GM23338 (cell line): ENCODE measurements around the gene CAPN15. TPM values are rescaled to one million over a fixed set of nuclear protein-coding genes. Genes with fewer than 3 reads are reported as not detected.
A peak's percentile ranks its signal among the peaks of the same experiment; 100 is the strongest.

ENCODE experiments used
- ATAC-seq: fragments of 200-7000 bp; cut with Tn5 transposase; 3 replicates; pipeline ENCODE4 v1.9.1; 2020
- DNase-seq: peaks from one replicate; pipeline ENCODE4 v3.0.0-alpha.2; 2015; ENCODE audit warnings: low spot score
- H2AFZ ChIP-seq: fragments of 200-600 bp; sonication (generic); 2 replicates; pipeline ENCODE4 v1.8.0; 2016; ENCODE audit warnings: antibody characterized with exemption, mild to moderate bottlenecking, moderate library complexity
- H3F3A ChIP-seq: fragments of 200-600 bp; sonication (generic); replicated peaks from 2 replicates; pipeline ENCODE4 v1.8.0; 2017; ENCODE audit warnings: antibody characterized with exemption, mixed run types, low read depth
- H3K27ac ChIP-seq: fragments of 200-600 bp; sonication (generic); 2 replicates; pipeline ENCODE4 v1.6.1; 2016; ENCODE audit warnings: low read depth
- H3K27me3 ChIP-seq: fragments of 200-600 bp; sonication (generic); 2 replicates; pipeline ENCODE4 v1.8.0; 2016; ENCODE audit warnings: mild to moderate bottlenecking, mixed run types, moderate library complexity; ENCODE audit not compliant: insufficient read depth
- H3K36me3 ChIP-seq: fragments of 200-600 bp; sonication (generic); 2 replicates; pipeline ENCODE4 v1.8.0; 2016; ENCODE audit warnings: mild to moderate bottlenecking; ENCODE audit not compliant: insufficient read depth
- H3K4me1 ChIP-seq: fragments of 200-600 bp; sonication (generic); 2 replicates; pipeline ENCODE4 v1.8.0; 2016; ENCODE audit warnings: mild to moderate bottlenecking, moderate library complexity; ENCODE audit not compliant: insufficient read depth
- H3K4me2 ChIP-seq: fragments of 200-600 bp; sonication (generic); 2 replicates; pipeline ENCODE4 v1.7.1; 2017; ENCODE audit warnings: mixed run types
- H3K4me3 ChIP-seq: fragments of 200-600 bp; sonication (generic); 2 replicates; pipeline ENCODE4 v1.6.1; 2016; ENCODE audit warnings: mixed run types
- H3K79me2 ChIP-seq: fragments of 200-600 bp; sonication (generic); replicated peaks from 2 replicates; pipeline ENCODE4 v1.8.0; 2017; ENCODE audit warnings: mild to moderate bottlenecking; ENCODE audit not compliant: insufficient read depth
- H3K9me2 ChIP-seq: fragments of 200-600 bp; sonication (generic); 2 replicates; pipeline ENCODE4 v1.8.0; 2017; ENCODE audit not compliant: insufficient read depth
- H4K20me1 ChIP-seq: fragments of 200-600 bp; sonication (generic); replicated peaks from 2 replicates; pipeline ENCODE4 v1.8.0; 2017; ENCODE audit warnings: mild to moderate bottlenecking; ENCODE audit not compliant: insufficient read depth
- H3K27ac Mint-ChIP-seq: 2 replicates; pipeline ENCODE4 v1.8.0; 2020; ENCODE audit warnings: inconsistent platforms, mild to moderate bottlenecking, moderate library complexity, mixed read lengths
- H3K27me3 Mint-ChIP-seq: 3 replicates; pipeline ENCODE4 v1.8.0; 2022; ENCODE audit warnings: low read depth, mild to moderate bottlenecking, moderate library complexity, mixed read lengths, inconsistent platforms; ENCODE audit not compliant: insufficient read depth, poor library complexity
- H3K36me3 Mint-ChIP-seq: 3 replicates; pipeline ENCODE4 v1.8.0; 2021; ENCODE audit warnings: low read depth, mild to moderate bottlenecking, inconsistent platforms, moderate library complexity, mixed read lengths
- H3K4me1 Mint-ChIP-seq: 3 replicates; pipeline ENCODE4 v1.8.0; 2020; ENCODE audit warnings: mild to moderate bottlenecking, inconsistent platforms, mixed read lengths
- H3K4me3 Mint-ChIP-seq: 3 replicates; pipeline ENCODE4 v1.8.0; 2021; ENCODE audit warnings: moderate library complexity, mild to moderate bottlenecking, inconsistent platforms, mixed read lengths
- H3K9me3 Mint-ChIP-seq: 3 replicates; pipeline ENCODE4 v1.8.0; 2020; ENCODE audit warnings: moderate library complexity, mild to moderate bottlenecking, inconsistent platforms, mixed read lengths
- CREB1 ChIP-seq: fragments of 250-450 bp; sonication (Bioruptor Pico); IDR thresholded peaks from 2 replicates; pipeline ENCODE4 v1.5.0; 2020; ENCODE audit warnings: low read depth, mild to moderate bottlenecking, moderate library complexity
- CTCF ChIP-seq, 2 experiments: fragments of 200-600 bp in 1 of 2; sonication (generic) in 1 of 2; conservative IDR thresholded peaks; 2 replicates each; pipeline versions ENCODE4 v1.5.1 to v1.6.1; 2016 to 2017; ENCODE audit warnings: antibody characterized with exemption in 2 of 2, low read depth in 2 of 2, mild to moderate bottlenecking in 2 of 2, moderate library complexity in 1 of 2
- EZH2 ChIP-seq: fragments of 200-600 bp; sonication (generic); IDR thresholded peaks from one replicate; pipeline ENCODE4 v1.8.0; 2017; ENCODE audit warnings: antibody characterized with exemption, mild to moderate bottlenecking, low read depth; ENCODE audit not compliant: unreplicated experiment
- NANOG ChIP-seq: IDR thresholded peaks from 2 replicates; pipeline ENCODE4 v1.6.1; 2016; ENCODE audit warnings: antibody characterized with exemption, borderline replicate concordance
- POLR2AphosphoS5 ChIP-seq: IDR thresholded peaks from 2 replicates; pipeline ENCODE4 v1.6.1; 2016; ENCODE audit warnings: antibody characterized with exemption, low read depth
- REST ChIP-seq: IDR thresholded peaks from one replicate; pipeline ENCODE4 v1.6.1; 2018; ENCODE audit warnings: antibody characterized with exemption; ENCODE audit not compliant: unreplicated experiment
- STAT1 ChIP-seq: IDR thresholded peaks from one replicate; pipeline ENCODE4 v1.6.1; 2016; ENCODE audit warnings: antibody characterized with exemption; ENCODE audit not compliant: unreplicated experiment
- ZNF114 ChIP-seq: fragments of 250-450 bp; sonication (Bioruptor Pico); IDR thresholded peaks from 2 replicates; pipeline ENCODE4 v1.5.0; 2020; ENCODE audit warnings: mild to moderate bottlenecking, moderate library complexity
- polyA plus RNA-seq: library from polyadenylated mRNA; unstranded; fragments of >200 nt; fragmentation: Nextera tagmentation; extraction: Ambion mirVana; gene quantifications from 2 replicates; pipeline ENCODE4 v1.2.1, GENCODE V29; 2016
- total RNA-seq: library from RNA; depleted of rRNA; stranded (reverse); fragments of >200 nt; shearing (Covaris generic); gene quantifications from 2 replicates; pipeline ENCODE4 v1.2.3, GENCODE V29; 2014

Gene CAPN15
- total and polyA plus RNA-seq, 2 experiments from 2014 or later, result 27.3 to 164 TPM

GRCh38 chr16:554640-555365 lies 27.3 kb downstream of the CAPN15 start:
- ATAC-seq (no peak), DNase-seq (no peak)
- peak overlapping the region; percentile 26; the same call in 1 of the 2 replicates for H3K27ac ChIP-seq
- H3K36me3 Mint-ChIP-seq, result peaks cover 3% of the 10 kb centered on the region; the same call in 1 of the 3 replicates
- no peak overlapping the region for H2AFZ ChIP-seq
- no peaks in the 10 kb centered on the region for H3K9me2 ChIP-seq
- peaks cover 17% of the 10 kb centered on the region for H3K27me3 ChIP-seq
- TF ChIP-seq STAT1, result no peak
- no peak for TF ChIP-seq CTCF (conservative IDR thresholded peaks at IDR 0.05; ENCODE audit: low read depth in 2 of 2)
- no peak for TF ChIP-seq REST
- no peak for TF ChIP-seq ZNF114 (CRISPR knock-in tag)
- TF ChIP-seq POLR2AphosphoS5, result no peak
- no peak for TF ChIP-seq EZH2
- TF ChIP-seq CREB1 (CRISPR knock-in tag), result no peak
- no peak for TF ChIP-seq NANOG
- H3K4me3 Mint-ChIP-seq, result no peak overlapping the region
- H3K27ac Mint-ChIP-seq, result no peak overlapping the region
- no peaks in the 10 kb centered on the region; the same call in 1 of the 2 replicates for H4K20me1 ChIP-seq
- no peaks in the 10 kb centered on the region for H3K4me1 Mint-ChIP-seq
- H3K27me3 Mint-ChIP-seq, result peaks cover 12% of the 10 kb centered on the region
- no peaks in the 10 kb centered on the region for H3K9me3 Mint-ChIP-seq
- no peaks in the 10 kb centered on the region for H3K79me2 ChIP-seq
- no peak overlapping the region for H3K4me2 ChIP-seq
- 0 out of 2 replicates have a peak, but pooled peaks cover 3% of the 10 kb centered on the region for H3F3A ChIP-seq
- H3K4me3 ChIP-seq, result no peak overlapping the region
- no peaks in the 10 kb centered on the region; the same call in 1 of the 2 replicates for H3K4me1 ChIP-seq
- H3K36me3 ChIP-seq, result no peaks in the 10 kb centered on the region
